K562 (cell line): ENCODE results near the gene NEMP1. TPM values are rescaled to one million over a fixed set of nuclear protein-coding genes. Genes with fewer than 3 reads are reported as not detected.

Experiments used
- BCL6 ChIP-seq: fragments of 250-450 bp; sonication (Bioruptor Pico); IDR thresholded peaks from 2 replicates; pipeline ENCODE4 v1.4.0; 2020
- CREB1 ChIP-seq, 2 experiments: sonication (generic) in 1 of 2; formaldehyde crosslinking in 1 of 2; IDR thresholded peaks; 2 replicates each; pipeline versions ENCODE4 v1.6.1 to v1.8.0; 2012 to 2022; ENCODE audit warnings: inconsistent platforms in 1 of 2, mild to moderate bottlenecking in 1 of 2, missing genetic modification reagents in 1 of 2, moderate library complexity in 1 of 2
- CREB3L1 ChIP-seq: fragments of 450-650 bp; IDR thresholded peaks from 2 replicates; pipeline ENCODE4 v1.6.1; 2014; ENCODE audit warnings: low read depth, mild to moderate bottlenecking, moderate library complexity, borderline replicate concordance
- EHMT2 ChIP-seq: fragments of 450-650 bp; IDR thresholded peaks from 2 replicates; pipeline ENCODE4 v1.6.1; 2018; ENCODE audit warnings: antibody characterized with exemption
- FOXA3 ChIP-seq, 2 experiments: fragments of 450-650 bp in 1 of 2; sonication (generic) in 1 of 2; formaldehyde crosslinking; IDR thresholded peaks in 1 of 2; conservative IDR thresholded peaks in 1 of 2; 2 replicates each; pipeline versions ENCODE4 v1.4.0 to v1.8.0; 2020 to 2022; ENCODE audit warnings: mild to moderate bottlenecking in 2 of 2, missing genetic modification reagents in 1 of 2
- FOXK2 ChIP-seq, 2 experiments: fragments of 450-650 bp; IDR thresholded peaks in 1 of 2; conservative IDR thresholded peaks in 1 of 2; 2 replicates each; pipeline ENCODE4 v1.6.1; 2016; ENCODE audit warnings: low read depth in 2 of 2, mild to moderate bottlenecking in 1 of 2
- HDAC2 ChIP-seq: fragments of 450-650 bp; IDR thresholded peaks from 2 replicates; pipeline ENCODE4 v1.6.1; 2016; ENCODE audit warnings: mild to moderate bottlenecking
- LARP7 ChIP-seq: fragments of 450-650 bp; IDR thresholded peaks from 2 replicates; pipeline ENCODE4 v1.6.1; 2016
- NFYB ChIP-seq: IDR thresholded peaks from 2 replicates; pipeline ENCODE4 v1.6.1; 2011; ENCODE audit warnings: mild to moderate bottlenecking, moderate library complexity; ENCODE audit not compliant: insufficient read length; ENCODE audit errors: extremely low read depth
- OTX1 ChIP-seq: fragments of 450-650 bp; formaldehyde crosslinking; IDR thresholded peaks from 2 replicates; pipeline ENCODE4 v1.4.0; 2022; ENCODE audit warnings: mild to moderate bottlenecking
- POLR2AphosphoS5 ChIP-seq: IDR thresholded peaks from 2 replicates; pipeline ENCODE4 v1.6.1; 2011; ENCODE audit warnings: mild to moderate bottlenecking, low read depth, low read length, moderate library complexity; ENCODE audit not compliant: control insufficient read depth, insufficient read depth
- POLR2H ChIP-seq: IDR thresholded peaks from 2 replicates; pipeline ENCODE4 v1.6.1; 2016; ENCODE audit warnings: missing genetic modification characterization, low read depth, mild to moderate bottlenecking, control low read depth, missing compliant biosample characterization, moderate library complexity
- RBFOX2 ChIP-seq: fragments of 200-400 bp; formaldehyde crosslinking; IDR thresholded peaks from 2 replicates; pipeline ENCODE4 v1.6.1; 2017; ENCODE audit warnings: low read depth, mild to moderate bottlenecking, low read length, moderate library complexity
- RHOXF2B ChIP-seq: fragments of 250-450 bp; sonication (Bioruptor Pico); conservative IDR thresholded peaks from 2 replicates; pipeline ENCODE4 v1.5.1; 2021
- SMARCE1 ChIP-seq: fragments of 450-650 bp; IDR thresholded peaks from 2 replicates; pipeline ENCODE4 v1.7.1; 2016; ENCODE audit warnings: mild to moderate bottlenecking
- TAF9B ChIP-seq: fragments of 450-650 bp; IDR thresholded peaks from 2 replicates; pipeline ENCODE4 v1.6.1; 2018; ENCODE audit warnings: mild to moderate bottlenecking; ENCODE audit not compliant: partially characterized antibody
- TCF7L2 ChIP-seq: fragments of 150-350 bp; IDR thresholded peaks from 2 replicates; pipeline ENCODE4 v1.6.1; 2016; ENCODE audit warnings: low read depth, mild to moderate bottlenecking, low read length, moderate library complexity
- THRB ChIP-seq: fragments of 450-650 bp; formaldehyde crosslinking; conservative IDR thresholded peaks from 2 replicates; pipeline ENCODE4 v1.4.0; 2022; ENCODE audit warnings: mild to moderate bottlenecking, missing genetic modification characterization
- TRIM25 ChIP-seq: fragments of 450-650 bp; IDR thresholded peaks from 2 replicates; pipeline ENCODE4 v1.7.0; 2016; ENCODE audit warnings: borderline replicate concordance
- ZKSCAN1 ChIP-seq: fragments of 150-350 bp; IDR thresholded peaks from 2 replicates; pipeline ENCODE4 v1.6.1; 2016; ENCODE audit warnings: low read depth, low read length
- ZNF551 ChIP-seq: fragments of 250-450 bp; sonication (Bioruptor Pico); IDR thresholded peaks from 2 replicates; pipeline ENCODE4 v1.5.0; 2021; ENCODE audit warnings: mild to moderate bottlenecking, moderate library complexity
- ZNF717 ChIP-seq: fragments of 250-450 bp; sonication (Bioruptor Pico); IDR thresholded peaks from 2 replicates; pipeline ENCODE4 v1.5.0; 2021
- ZNF778 ChIP-seq: fragments of 450-650 bp; formaldehyde crosslinking; IDR thresholded peaks from 2 replicates; pipeline ENCODE4 v1.4.0; 2020; ENCODE audit warnings: mild to moderate bottlenecking, moderate library complexity
- polyA plus RNA-seq, 8 experiments: library from polyadenylated mRNA; depleted of rRNA in 4 of 8; stranded (reverse) in 5 of 8; unstranded in 3 of 8; fragments of >200 nt; fragmentation: Nextera tagmentation in 2 of 8; fragmentation: Illumina TruSeq in 1 of 8; extraction: Ambion mirVana in 2 of 8; extraction: Trizol in 1 of 8; gene quantifications; 2 replicates each; pipeline versions ENCODE4 v1.2.1 to v1.2.3, GENCODE V29; 2011 to 2014; ENCODE audit warnings: inconsistent platforms in 1 of 8, missing spikeins in 1 of 8
- total RNA-seq, 7 experiments: library from RNA; depleted of rRNA in 6 of 7; stranded (reverse); fragments of >200 nt in 6 of 7; fragmentation: Illumina TruSeq in 2 of 7; extraction: Trizol in 2 of 7; gene quantifications; 2 replicates each; pipeline versions ENCODE4 v1.2.1 to v1.2.3, GENCODE V29; 2011 to 2021; ENCODE audit warnings: low replicate concordance in 1 of 7

Gene NEMP1
- total and polyA plus RNA-seq, 9 of the 15 experiments (the other 6 are each of a cell fraction or from before 2014, with no cell fraction given): 9.5 to 82.2 (median 41.2) TPM

GRCh38 chr12:57111031-57111734 is 32.6 kb upstream of the NEMP1 start, which contains the start of gene STAT6 (continued):
- peak; percentile 44; the same call in 1 of the 2 replicates for TF ChIP-seq TRIM25
- peak; percentile 24; the same call in 1 of the 2 replicates for TF ChIP-seq POLR2H (tag)
- TF ChIP-seq ZNF717 (CRISPR knock-in tag): no peak
- no peak for TF ChIP-seq BCL6 (CRISPR knock-in tag)
- TF ChIP-seq ZNF551 (CRISPR knock-in tag): no peak
- no peak; a peak in 1 of 4 replicates for TF ChIP-seq FOXA3 (CRISPR knock-in tag; conservative IDR thresholded peaks at IDR 0.05 in 1 of 2, IDR thresholded peaks at IDR 0.05 in 1 of 2)
- TF ChIP-seq CREB1 (IDR thresholded peaks at IDR 0.05): 0 out of 2 replicates have a peak, but pooled peaks have one; percentile 3
- no peak for TF ChIP-seq CREB1 (CRISPR knock-in tag; IDR thresholded peaks at IDR 0.05)
- TF ChIP-seq RBFOX2: peak; percentile 62
- TF ChIP-seq RHOXF2B (CRISPR knock-in tag): no peak
- TF ChIP-seq OTX1 (CRISPR knock-in tag): peak; percentile 88
- TF ChIP-seq SMARCE1: peak; percentile 65; the same call in 1 of the 2 replicates
- TF ChIP-seq ZKSCAN1: 0 out of 2 replicates have a peak, but pooled peaks have one; percentile 37
- TF ChIP-seq ZNF778: no peak
- TF ChIP-seq THRB (CRISPR knock-in tag): peak; percentile 86
- TF ChIP-seq POLR2AphosphoS5: peak; percentile 33; the same call in 1 of the 2 replicates
- TF ChIP-seq TCF7L2: no peak
- TF ChIP-seq FOXK2 (conservative IDR thresholded peaks at IDR 0.05 in 1 of 2, IDR thresholded peaks at IDR 0.05 in 1 of 2; ENCODE audit: low read depth in 2 of 2): peak; percentile 63 to 70; a peak in 2 of 4 replicates
- no peak for TF ChIP-seq TAF9B
- no peak for TF ChIP-seq NFYB
- peak; percentile 84 for TF ChIP-seq EHMT2
- 0 out of 2 replicates have a peak, but pooled peaks have one; percentile 6 for TF ChIP-seq CREB3L1
- peak; percentile 12; the same call in 1 of the 2 replicates for TF ChIP-seq HDAC2
- TF ChIP-seq LARP7: peak; percentile 66
